Measurements from ENCODE around the gene IL10RA.

The IL10RA gene

DNA sequence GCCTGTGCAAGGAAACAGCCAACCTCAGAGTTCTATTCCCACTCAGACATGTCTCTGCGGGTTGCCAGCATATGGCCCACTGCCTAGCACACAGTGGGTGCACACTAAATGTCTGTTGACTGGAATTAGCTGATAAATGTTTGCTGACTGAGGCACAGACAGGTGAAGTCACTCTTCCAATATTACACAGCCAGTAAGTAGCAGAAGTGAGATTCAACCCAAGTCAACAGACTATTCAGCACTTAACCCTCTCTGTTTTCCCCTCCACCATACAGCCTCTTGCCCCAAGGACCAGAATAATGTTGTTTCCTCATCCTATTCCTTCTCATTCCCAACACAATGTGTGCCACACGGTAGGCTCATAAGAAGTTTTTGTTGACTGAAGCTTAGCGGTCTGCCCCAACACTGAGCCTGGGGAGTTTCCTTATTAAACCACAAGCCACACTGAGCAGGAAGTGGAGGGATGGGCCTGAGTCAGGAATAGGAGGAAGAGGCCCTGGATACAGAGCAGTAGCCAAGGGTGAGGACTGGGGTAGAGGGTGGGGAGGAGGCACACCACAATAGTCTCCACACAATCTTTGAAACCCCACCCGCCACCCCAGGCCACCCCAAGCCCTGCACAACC lies 15.7 kb upstream of the IL10RA start:
- Histone ChIP-seq H3K4me2 (ENCODE audit: low read length) (no peak overlapping the region), H3K4me3 (ENCODE audit: low read depth, low read length) (no peak overlapping the region)

DNA sequence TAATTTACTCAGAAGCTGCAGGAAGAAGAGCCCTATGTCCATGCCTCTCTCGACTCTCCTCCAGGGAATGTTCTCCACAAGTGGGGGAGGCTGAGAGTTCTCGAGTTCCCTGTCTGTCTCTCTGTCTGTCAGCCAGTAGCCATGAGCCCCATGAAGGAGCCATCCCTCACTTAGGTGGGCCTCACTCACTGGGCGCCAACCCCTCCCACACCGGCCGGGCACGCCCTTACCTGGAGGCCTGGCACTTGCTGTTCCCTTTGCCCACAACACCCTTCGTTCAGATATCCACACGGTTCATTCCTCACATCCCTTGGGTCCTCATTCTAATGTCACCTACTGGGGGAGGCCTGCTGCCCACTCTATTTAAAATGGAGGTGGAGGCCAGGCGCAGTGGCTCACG lies 14.2 kb upstream of the IL10RA start:
- Histone ChIP-seq H3K4me3 (ENCODE audit: low read depth, low read length) (no peak overlapping the region), H3K4me1 (no peaks in the 10 kb centered on the region), H3K27me3 (ENCODE audit: control insufficient read depth, insufficient read depth, low read length) (no peaks in the 10 kb centered on the region), H3K79me2 (no peaks in the 10 kb centered on the region), H3K9me3 (ENCODE audit: control insufficient read depth, low read length) (no peaks in the 10 kb centered on the region), H2AFZ (no peak overlapping the region), H3K9ac (no peak overlapping the region), H3K27ac (no peak overlapping the region), H3K4me2 (ENCODE audit: low read length) (no peak overlapping the region), H3K36me3 (ENCODE audit: control insufficient read depth, insufficient read depth, low read length) (no peaks in the 10 kb centered on the region)
- TF ChIP-seq, protein P1, sequence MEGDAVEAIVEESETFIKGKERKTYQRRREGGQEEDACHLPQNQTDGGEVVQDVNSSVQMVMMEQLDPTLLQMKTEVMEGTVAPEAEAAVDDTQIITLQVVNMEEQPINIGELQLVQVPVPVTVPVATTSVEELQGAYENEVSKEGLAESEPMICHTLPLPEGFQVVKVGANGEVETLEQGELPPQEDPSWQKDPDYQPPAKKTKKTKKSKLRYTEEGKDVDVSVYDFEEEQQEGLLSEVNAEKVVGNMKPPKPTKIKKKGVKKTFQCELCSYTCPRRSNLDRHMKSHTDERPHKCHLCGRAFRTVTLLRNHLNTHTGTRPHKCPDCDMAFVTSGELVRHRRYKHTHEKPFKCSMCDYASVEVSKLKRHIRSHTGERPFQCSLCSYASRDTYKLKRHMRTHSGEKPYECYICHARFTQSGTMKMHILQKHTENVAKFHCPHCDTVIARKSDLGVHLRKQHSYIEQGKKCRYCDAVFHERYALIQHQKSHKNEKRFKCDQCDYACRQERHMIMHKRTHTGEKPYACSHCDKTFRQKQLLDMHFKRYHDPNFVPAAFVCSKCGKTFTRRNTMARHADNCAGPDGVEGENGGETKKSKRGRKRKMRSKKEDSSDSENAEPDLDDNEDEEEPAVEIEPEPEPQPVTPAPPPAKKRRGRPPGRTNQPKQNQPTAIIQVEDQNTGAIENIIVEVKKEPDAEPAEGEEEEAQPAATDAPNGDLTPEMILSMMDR (IDR thresholded peaks at IDR 0.05), result no peak

More for the DNA sequence above, 15.7 kb upstream of the IL10RA start:
- H3K9ac ChIP-seq, result no peak overlapping the region
- no peak overlapping the region for H3K27ac ChIP-seq
- no peaks in the 10 kb centered on the region for H3K27me3 ChIP-seq (ENCODE audit: control insufficient read depth, insufficient read depth, low read length)
- no peaks in the 10 kb centered on the region for H3K79me2 ChIP-seq
- no peaks in the 10 kb centered on the region for H3K4me1 ChIP-seq
- H2AFZ ChIP-seq, result no peak overlapping the region
- no peaks in the 10 kb centered on the region for H3K9me3 ChIP-seq (ENCODE audit: control insufficient read depth, low read length)
- TF ChIP-seq, protein P1 (IDR thresholded peaks at IDR 0.05), result no peak
- H3K36me3 ChIP-seq (ENCODE audit: control insufficient read depth, insufficient read depth, low read length), result no peaks in the 10 kb centered on the region

DNA sequence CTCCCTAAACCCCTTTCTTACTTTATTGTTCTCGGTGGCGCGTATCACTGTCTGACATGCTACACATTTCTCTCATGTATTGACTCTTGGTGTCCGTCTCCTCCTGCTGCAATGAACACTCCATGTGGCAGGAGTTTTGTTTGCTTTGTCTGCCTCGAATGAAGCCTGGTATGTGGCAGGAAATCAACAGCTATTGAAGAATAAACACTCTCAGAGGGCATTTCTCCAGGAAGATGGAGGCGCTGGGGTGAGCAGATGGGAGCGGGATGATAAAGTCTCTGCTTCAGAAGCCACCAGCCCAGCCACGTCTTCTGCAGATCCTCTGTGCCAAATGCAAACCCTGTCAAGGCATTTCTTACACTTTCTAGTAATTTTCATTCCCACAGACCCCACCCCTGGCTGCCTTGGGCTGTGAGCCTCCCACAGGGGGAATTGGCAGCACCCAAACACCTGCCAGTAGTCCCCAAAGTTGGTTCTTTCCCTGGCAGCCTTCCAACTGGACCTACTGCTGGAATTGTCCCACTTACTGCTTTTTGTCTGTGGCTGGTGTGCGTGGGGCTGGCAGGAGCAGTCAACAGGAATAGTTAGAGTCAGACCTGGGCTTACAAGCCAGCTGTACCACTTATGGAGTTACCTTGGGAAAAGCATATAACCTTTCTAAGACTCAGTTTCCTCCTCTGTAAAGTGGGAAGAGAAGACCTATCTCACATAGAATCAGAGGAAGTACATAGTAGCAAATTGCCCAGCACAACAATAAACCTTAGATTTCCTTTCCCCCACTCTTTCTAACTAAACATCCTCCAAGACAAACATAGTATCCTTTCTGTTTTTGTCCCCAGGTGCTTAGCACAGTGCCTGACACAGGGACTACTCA lies 13.3 kb upstream of the IL10RA start:
- H3K79me2 ChIP-seq, result no peaks in the 10 kb centered on the region
- no peaks in the 10 kb centered on the region for H3K27me3 ChIP-seq (ENCODE audit: control insufficient read depth, insufficient read depth, low read length)
- H3K4me1 ChIP-seq, result no peaks in the 10 kb centered on the region
- no peak overlapping the region for H3K4me3 ChIP-seq (ENCODE audit: low read depth, low read length)
- no peak overlapping the region for H3K4me2 ChIP-seq (ENCODE audit: low read length)
- TF ChIP-seq, protein P1 (IDR thresholded peaks at IDR 0.05), result no peak
- H2AFZ ChIP-seq, result no peak overlapping the region
- no peaks in the 10 kb centered on the region for H3K36me3 ChIP-seq (ENCODE audit: control insufficient read depth, insufficient read depth, low read length)
- no peaks in the 10 kb centered on the region for H3K9me3 ChIP-seq (ENCODE audit: control insufficient read depth, low read length)
- H3K27ac ChIP-seq, result no peak overlapping the region
- H3K9ac ChIP-seq, result no peak overlapping the region

DNA sequence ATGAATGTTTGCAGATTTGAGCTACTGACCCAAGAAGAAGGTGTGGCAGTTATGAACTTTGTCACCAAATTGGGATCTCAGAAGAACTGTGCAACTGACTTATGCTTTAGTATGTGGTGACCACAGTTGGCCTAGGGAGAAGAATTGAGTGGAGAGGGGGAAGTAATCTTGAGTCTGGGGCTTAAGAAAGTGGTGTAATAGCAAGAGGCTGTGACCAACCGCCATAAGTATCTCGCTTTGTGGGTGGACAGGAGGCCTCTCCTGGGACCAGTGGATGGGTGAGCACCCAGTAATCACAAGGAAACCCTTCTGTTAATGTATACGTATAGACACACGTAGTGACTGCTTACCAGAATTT lies 12.7 kb upstream of the IL10RA start:
- Histone ChIP-seq H3K4me3 (ENCODE audit: low read depth, low read length) (no peak overlapping the region), H3K27me3 (ENCODE audit: control insufficient read depth, insufficient read depth, low read length) (no peaks in the 10 kb centered on the region), H3K9me3 (ENCODE audit: control insufficient read depth, low read length) (no peaks in the 10 kb centered on the region), H3K27ac (no peak overlapping the region), H3K4me2 (ENCODE audit: low read length) (no peak overlapping the region), H3K4me1 (no peaks in the 10 kb centered on the region), H3K9ac (no peak overlapping the region), H2AFZ (no peak overlapping the region), H3K36me3 (ENCODE audit: control insufficient read depth, insufficient read depth, low read length) (no peaks in the 10 kb centered on the region), H3K79me2 (no peaks in the 10 kb centered on the region)
- TF ChIP-seq, protein P1 (IDR thresholded peaks at IDR 0.05), result no peak
